NCI-H2171 treated with DMSO at 0.1 percent for 48 hours (cell line): ENCODE data around the gene CEP104.

Source experiments
- DNase-seq: peaks from one replicate; lab custom pipeline; 2025; lab: John Stamatoyannopoulos, UW

CEP104 gene

DNA sequence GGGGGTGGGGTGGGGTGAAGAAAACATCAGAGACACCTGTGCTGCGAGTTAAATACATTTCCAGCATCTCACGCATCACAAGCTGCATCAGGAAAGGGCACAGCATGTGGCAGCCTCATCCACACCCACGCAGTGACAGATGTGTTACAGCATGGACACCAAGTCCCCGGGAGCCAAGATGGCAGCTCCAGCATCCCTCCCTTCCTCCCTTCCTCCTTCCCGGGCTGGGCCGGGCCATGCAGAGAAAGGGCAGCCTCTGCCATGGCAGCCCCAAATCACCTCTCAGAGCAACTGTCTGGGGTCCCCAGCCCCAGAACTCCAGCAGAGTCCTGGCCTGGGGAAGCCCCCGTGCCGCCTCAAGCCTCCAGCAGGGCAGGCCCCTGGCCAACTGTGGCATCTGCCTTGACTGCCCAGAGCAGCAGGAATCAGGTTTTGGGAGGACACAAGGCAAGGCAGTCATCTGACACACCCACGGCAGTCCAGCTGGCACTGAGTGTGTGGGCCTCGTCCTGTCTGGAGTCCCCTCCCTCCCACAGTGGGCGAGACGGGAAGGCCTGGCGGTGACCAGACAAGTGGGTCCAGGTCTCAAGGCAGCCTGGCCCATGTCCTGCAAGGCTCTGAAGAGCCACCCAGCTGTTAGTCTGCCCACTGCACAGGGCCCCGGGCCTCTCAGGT, 78.3 kb downstream of the CEP104 start:
- peak; percentile 64 for DNase-seq

DNA sequence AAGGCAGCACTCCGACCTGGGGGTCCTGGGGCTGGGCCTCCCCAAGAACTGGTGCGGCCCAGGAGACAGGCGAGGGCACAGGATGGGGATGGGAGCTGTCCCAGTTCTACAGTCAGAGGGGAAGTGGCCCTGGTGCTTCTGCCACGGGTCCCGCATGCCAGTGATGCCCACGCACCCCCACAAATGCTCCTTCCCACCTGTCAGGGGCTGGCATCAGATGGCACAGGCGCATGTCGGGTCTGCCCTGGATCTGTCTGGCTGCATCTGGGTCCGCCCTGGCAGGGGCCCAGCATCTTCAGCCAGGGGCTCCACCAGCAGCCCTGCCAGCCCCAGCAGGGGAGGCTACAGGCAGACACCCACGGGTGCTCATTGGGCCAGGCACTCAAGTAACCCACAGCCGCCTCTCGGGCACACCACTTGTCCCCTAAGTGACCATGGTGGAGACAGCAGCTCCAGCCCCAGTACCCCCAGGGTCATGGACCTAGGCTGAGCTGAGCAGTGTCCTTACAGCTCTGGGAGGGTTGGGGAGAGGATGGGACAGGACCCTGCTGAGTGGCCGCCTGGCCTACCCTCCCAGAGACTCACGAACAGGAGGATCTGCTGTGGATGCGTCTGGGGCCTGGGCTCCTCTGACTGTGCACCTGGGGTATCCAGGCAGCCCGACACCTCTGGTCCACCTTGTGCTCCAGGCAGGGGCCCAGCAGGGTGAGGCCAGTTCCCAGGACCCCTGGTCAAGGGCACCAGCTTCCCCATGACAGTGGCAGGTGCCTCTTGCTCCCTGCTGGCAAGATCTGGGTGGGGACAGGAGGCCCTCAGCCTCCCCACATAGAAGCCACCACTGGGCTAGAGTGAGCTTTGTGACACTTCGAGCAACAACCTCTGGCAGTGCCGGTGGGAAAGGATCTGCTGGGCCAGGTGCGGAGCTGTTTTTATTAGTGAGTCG, 79.1 kb downstream of the CEP104 start:
- no peak for DNase-seq

DNA sequence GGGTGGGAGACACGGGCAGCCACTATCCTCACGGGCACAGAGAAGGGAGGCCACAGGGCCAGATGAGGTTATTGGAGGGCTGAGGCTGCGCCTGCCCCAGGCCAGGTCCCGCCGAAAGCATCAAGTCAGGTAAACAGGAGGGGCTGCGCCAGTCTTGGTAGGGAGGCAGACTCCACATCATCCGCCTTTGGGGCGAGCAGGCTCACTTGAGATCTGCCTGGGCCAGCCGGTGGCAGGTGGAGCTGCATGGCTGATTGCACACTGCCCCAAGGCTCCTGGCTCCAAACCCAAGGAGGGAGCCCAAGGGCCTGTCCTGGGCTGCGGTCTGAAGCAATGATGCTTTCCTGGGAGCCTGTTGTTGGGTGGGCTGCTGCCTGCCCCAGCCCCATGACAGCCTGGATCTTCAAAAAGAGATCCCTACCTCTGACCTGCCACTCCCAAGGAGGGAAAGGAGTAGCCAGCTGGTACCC, 79.9 kb downstream of the CEP104 start:
- DNase-seq = peak; percentile 65

DNA sequence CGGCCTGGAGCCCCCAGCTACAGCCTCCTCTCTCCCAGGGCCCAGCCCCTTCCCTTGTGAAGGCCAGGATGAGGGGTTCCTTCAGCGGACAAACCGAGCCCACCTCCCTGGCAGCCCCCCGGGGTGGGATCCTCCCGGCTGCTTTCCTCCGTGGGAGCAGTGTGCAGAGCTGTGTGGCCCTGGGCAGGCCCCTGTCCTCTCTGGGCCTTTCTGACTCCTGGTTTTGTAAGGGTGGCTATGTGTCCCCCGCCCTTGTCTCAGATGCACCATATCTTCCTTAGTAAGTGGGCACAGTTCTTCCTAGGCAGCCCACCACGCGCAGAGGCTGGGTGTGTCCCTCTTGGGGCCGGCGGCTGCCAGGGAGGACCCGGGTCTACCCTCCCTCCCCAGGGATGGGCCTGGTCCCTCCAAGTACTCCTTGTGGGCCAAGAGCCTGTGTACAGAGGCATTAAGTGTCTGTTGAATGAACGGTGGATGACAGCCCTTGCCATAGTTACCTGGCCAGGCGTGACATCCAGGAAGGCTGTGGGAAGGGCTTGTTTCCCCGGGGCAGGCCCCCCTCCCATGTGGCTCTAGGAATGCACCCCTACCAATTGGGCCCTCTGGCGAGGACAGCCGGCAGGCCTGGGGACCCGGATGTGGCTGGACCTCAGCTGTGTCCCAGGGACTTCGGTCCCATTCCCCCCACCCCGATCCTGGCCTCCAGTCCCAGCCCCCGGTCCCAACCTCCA, 80.6 kb downstream of the CEP104 start:
- no peak for DNase-seq

DNA sequence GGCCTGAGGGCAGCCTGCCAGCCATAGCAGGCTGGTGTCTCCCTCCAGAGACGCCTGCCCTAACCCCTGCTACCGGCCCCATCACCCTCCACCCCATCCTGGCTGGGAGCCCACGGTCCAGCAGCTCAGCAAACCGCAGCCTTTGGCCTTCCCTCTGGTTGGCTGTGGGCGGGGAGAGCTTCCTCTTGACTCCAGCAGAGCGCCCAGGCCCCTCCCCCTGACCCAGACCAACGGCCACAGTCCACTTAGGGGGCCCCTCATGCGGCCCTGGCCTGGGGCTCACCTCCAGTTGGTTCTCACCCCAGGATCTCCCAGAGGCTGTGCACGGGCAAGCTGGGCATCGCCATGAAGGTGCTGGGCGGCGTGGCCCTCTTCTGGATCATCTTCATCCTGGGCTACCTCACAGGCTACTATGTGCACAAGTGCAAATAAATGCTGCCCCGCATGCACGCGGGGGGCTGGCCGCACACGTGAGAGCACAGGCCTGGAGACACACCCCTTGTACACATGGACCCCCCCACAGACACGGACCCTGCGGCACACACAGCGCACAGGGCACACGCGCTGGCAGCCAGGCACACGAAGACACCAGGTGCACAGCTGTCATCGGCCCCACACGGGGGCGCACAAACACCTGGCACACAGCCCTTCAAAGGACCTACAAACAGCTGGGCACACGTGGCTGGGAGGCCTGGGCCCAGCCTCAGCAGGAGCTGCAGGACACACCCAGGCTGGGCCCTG, 81.4 kb downstream of the CEP104 start:
- peak; percentile 65 for DNase-seq

DNA sequence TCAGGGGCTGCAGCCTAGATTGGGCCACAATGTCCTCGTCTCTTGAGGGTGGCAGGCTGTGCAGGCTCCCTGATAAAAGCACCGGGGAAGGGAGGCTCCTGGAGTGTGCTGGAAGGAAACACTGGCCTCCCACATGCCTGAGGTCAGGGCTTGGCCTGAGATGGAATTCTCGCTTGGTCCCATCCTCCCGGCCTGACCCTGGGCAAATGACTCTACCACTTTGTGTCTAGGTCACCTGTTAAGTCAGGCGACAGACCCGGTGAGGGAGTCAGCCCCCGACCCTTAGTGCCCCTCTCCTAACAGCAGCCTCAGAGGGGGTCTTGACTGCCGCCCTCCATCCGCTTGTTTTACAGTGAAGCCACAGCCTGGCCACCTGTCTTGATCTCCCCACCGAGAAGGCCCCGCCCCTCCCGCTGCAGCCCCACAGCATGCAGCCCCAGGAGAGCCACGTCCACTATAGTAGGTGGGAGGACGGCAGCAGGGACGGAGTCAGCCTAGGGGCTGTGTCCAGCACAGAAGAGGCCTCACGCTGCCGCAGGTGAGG, 82.0 kb downstream of the CEP104 start:
- no peak for DNase-seq

DNA sequence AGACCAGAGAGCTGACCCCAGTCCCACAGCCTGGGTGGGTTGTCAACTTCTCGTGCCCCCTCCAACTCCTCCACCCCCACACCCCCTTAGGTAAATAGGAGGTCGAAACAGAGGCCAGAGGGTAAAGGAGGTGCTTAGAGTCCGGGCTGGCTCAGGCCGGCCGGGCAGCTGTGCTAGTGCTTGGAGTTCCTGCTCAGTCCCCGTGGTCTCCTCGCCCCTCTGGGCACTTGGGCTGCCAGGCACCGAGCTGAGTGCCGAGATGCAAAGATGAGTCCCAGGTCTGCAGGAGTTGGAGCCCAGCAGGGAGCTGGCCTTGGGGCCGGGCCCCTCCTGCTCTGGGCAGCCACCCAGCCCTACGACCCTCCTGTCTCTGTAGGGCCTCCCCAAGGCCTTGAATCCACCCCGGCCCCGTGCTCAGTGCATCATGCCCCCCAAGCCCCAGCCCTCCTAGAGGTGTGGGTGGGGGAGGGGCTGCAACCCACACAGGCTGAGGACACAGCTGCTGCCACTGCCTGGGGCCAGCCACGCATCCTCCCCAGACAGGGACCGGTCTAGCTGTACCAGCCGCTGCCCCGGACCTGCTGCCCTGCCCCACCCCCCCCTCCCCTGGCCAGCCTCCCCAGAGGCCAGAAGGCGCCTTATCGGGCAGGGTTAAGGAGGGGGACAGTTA, 82.6 kb downstream of the CEP104 start:
- no peak for DNase-seq

DNA sequence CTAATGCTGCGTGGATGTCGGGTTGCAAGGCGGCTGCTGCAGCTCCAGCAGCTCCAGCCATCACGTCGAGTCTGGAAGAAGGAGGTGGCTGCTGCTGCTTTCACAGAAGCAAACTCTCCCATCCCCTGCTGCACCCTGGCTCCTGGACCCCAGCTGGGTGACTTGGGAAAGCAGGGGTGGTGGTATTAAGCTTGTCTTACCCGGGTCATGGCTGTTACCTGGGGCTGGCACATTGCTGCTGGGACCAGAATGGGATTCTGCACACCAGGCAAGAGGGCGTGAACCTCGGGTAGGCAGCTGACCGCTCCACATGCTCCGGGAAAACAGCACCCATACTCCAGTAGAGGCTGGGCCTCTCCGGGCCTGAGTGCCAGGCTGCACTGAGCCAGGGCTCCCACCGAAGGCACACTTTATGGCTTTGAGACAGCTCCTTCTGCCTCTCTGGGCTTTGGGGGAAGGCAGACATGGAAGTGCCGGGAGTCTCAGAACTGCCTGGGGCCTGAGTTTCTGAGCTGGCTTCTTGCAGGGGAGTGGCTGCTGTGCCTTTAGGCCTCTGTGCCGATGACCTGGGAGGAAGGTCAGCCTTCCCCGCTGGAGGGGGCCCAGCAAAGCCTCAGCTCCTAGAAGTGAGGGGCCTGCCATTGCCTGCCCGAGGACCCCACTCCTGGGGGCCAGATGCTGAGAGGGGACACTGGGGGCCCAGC, 83.3 kb downstream of the CEP104 start:
- DNase-seq = no peak

DNA sequence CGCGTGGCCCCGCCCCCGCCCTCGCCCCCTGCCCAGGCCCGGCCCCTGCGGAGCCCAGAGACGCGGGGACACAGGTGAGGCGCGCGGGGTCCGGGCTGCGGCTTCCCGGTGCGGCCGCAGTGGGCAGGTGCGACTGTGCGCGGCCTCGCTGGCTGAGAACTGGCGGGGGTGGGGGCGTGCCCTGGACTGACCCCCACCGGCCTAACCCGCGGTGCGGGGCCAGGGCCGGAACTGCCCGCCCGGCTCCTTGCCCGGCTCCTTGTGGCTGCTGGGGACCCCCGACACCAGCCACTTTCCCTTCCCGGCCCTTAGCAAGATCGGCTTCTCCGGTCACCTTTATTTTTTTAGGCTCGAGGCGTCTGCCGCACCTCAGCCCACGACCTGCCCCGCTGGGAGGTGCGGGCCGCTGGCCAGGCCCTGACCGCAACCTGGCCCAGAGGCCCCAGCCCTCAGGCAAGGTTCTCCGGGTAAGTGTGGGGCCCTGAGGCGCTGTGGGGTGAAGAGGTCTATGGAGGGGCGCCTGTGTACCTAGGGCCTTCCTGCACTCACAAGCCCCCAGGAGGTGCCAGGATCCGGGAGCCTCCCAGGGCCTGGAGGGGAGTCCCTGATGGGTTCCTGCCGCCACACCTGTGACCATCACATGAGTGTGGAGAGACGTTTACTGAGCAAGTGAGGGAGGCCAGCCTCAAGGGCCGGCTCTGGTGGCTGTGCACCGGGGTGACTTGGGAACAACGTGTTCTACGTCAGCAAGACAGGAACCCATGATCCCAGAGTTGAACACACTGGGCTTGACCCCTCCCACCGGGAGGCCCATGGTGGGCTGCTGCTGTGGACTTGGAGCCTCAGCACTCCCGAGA, 84.1 kb downstream of the CEP104 start, which contains the start of gene SMIM1:
SMIM1 (plus strand) TSS at position 35 of the 857 bp plus-strand sequence. CDS start 2,625 bp downstream, outside the sequence.
- no peak for DNase-seq

DNA sequence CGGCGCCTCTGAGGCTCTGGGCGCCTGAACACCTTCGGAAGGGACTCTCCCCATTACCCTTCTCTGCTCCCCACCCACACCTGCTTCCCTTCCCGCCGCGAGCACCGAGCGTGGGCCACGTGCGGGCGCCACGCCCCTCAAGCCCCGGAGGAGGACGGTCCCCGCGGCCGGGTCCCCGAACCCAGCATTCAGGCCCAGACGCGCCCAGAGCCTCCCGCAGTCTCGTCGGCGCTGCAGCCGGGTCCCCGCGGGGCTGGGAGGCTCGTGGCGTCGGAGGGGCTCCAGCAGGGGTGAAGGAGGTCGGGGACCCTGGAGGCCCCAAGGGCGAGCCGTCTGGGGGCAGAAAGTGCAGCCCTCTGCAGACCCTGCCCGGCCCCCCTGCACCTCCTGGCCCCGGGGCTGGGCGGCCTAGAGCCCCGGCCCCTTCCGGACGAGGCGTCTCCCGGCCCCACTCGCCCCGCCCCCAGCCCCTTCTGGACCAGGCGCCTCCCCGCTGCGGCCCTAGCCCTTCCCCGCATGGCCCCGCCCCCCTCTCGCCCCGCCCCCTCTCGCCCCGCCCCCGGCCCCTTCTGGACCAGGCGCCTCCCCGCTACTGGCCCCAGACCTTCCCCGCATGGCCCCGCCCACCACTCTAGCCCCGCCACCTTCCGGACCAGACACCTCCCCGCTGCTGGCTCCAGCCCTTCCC, 84.8 kb downstream of the CEP104 start:
- DNase-seq = peak; percentile 41

DNA sequence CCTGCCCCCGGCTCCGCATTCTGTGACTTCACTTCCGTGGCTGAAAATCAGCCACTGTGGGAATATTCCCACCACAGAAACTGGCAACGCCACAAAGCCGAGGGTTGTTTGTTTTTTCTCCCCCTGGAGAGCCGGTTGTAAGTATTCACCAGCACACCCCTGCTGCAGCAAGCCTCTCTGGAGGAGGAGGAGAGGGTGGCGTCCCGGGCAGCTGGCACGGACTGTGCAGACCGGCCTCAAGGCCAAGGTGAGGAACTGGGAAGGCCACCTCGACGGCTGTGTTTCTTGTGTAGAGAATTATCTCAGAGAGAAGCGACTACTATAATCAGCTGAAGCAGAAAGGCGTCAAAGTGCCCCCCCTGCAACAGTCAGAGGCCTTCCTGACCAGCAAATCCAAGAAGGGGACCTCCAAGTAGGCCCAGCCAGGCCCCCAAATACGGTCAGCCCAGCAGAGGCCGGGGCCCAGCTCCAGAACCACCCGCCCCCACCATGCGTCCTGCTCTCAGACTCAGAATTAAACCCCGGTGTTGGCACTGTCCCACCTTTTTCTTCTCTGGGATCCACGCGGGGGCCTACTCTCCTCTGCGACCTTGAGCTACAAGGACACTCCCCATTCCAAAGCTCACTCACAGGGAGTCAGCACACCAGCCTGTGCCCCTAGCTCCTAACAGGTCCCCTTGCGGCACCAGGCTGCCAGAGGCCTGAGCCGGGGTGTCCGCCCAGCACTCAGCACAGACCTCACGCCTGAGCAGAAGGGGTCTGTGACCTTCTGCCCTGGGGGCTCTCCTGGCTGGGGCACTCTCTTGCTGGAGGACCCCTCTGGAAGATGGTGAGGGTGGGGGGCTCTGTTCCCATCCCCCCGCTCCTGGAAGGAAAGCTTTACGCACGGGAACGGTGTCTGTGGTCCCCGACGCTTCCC, 85.6 kb downstream of the CEP104 start:
- no peak for DNase-seq

DNA sequence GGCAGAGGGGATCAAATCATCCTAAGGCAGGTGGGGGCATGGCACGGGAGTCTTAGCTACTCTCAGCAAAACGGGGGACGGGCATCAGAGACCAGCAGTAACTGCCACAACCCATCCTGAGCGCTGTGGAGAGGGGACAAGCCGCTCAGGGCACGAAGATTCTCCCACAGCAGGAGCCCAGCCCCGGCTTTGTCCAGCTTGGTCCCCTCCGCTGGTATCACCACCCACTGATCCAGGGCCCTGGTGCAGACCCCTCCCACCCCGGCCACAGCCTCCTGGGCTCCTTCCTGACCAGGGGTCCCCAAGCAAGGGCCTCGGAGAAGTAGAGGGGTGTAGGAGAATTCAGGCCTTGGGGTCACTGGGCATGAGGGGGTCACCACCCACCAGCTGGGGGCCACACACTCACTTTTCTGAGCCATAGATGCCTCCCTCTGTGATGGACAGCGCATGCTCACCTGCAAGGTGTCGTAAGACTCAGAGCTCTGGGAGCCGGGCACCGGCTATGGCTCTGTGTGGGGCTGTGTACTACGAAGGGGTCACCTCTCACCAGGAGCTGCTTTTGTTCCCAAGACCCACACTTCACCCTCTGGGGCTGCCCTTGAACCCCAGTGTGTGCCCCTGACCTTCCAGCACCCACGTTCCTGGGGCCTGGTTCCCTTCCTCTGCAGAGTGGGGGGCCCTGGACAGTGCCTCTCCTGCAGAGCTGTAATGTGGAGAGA, 86.8 kb downstream of the CEP104 start:
- no peak for DNase-seq

DNA sequence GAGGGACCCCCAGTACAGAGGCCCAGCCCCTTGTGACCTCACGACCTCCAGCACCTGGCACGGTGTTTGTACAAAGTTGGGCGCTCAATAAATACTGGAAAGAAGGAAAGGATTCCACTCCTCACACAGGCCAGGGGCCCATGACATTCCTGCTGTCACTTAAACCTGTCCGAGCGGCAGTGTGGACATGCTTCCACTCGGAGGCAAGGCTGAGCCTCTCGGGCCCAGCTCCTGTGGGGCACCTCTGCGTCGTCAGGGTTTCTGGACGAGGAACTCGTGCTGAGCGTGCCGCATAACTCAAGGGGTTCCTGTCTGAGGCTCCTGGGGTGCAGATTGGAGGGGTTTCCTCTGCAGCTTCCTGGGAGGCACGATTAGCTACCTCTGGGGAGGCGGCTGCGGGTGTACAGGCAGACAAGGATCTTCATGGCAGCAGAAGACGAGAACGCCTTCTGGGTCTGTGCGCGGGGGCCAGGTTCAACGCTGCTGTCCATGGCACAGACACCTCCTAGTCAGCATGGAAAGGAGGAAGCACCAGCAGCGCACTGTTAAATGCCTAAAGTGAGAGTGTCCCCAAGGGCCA, 88.1 kb downstream of the CEP104 start:
- DNase-seq = no peak

DNA sequence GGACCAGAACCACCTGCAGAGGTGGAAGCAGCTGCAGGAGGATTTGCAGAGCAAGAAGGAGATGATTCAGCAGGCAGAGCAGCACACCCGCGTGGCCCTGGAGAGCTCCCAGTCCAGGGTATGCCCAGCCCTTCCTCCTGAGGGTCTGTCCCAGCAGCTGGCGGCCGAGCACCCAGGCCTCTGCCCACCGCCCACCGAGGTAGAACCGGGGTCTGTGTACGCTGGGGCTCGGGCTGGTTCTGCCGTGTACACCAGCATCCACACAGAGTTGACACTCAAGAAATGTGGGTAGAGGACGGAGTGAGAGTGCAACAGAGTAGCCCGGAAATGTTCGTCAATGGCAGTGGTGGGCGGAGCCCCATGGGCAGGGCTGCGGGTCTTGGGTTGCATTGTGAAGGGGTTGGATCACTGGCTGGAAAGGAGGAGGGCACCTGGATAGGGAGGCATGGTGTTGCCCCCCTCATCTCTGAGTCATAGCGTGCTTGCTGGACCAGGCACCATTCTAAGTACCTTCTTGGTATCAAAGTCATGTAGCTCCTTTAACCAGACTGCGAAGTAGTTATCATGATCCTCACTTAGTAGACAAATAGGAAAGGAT, 89.6 kb downstream of the CEP104 start:
- no peak for DNase-seq

DNA sequence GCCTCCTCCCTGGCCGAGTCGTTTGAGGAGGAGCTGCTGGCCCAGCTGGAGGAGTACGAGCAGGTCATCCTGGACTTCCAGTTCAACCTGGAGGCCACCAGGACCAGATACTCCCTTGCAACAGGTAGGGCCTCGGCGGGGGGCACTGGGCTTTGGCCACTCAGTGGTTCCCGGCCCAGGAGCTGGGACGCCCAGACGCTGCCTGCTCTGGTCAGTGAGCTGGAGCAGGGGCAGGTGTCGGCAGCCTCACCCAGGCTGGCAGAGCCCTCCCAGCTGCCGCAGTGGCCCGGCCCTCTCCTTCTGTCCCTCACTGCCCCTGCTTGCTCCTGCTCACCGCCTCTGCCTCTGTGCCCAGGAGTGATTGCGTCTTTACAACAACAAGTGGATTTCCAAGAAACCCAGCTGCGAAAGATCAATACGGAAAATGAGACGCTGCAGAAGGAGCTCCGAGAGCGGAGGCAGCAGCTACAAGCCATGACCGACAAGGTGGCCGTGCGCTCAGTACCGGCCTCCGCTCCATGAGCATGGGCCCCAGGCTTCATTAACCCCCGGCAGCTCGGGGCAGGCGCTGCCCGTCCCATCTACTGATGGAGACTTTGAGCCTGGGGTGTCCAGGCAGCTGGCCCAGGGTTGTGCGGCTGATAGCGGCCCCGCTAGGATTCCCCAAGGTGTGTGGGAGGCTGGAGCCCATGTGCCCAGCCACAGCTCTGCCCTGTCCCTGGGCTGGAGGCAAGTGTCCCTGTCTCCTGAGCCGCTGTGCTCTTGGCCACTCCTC, 93.5 kb downstream of the CEP104 start:
- no peak for DNase-seq
